HT-29 (cell line): Measurements from ENCODE around the gene PCDH10. TPM values are rescaled to one million over a fixed set of nuclear protein-coding genes. Genes with fewer than 3 reads are reported as not detected.

Experiments used
- DNase-seq: peaks from one replicate; pipeline ENCODE4 v3.0.0-alpha.2; 2015; ENCODE audit warnings: low spot score
- total RNA-seq: library from RNA; depleted of rRNA; stranded (reverse); fragments of >200 nt; shearing (Covaris generic); gene quantifications from 2 replicates; pipeline ENCODE4 v1.2.3, GENCODE V29; 2014

PCDH10 gene
- total RNA-seq, 1 experiment from 2014 or later, result not detected

GRCh38 chr4:133149932-133150471 is 908 bp downstream of the PCDH10 start:
- DNase-seq, result no peak

GRCh38 chr4:133150486-133151340 is 1.6 kb downstream of the PCDH10 start:
- DNase-seq, result no peak

DNA sequence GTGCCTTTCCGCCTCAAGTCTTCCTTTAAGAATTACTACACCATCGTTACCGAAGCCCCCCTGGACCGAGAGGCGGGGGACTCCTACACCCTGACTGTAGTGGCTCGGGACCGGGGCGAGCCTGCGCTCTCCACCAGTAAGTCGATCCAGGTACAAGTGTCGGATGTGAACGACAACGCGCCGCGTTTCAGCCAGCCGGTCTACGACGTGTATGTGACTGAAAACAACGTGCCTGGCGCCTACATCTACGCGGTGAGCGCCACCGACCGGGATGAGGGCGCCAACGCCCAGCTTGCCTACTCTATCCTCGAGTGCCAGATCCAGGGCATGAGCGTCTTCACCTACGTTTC is 2.2 kb downstream of the PCDH10 start:
- DNase-seq, result no peak

- no peak for DNase-seq
Observed at GRCh38 chr4:133151691-133152329, 2.7 kb downstream of the PCDH10 start.

- no peak for DNase-seq
Observed at GRCh38 chr4:133152330-133152821, 3.3 kb downstream of the PCDH10 start.

DNA sequence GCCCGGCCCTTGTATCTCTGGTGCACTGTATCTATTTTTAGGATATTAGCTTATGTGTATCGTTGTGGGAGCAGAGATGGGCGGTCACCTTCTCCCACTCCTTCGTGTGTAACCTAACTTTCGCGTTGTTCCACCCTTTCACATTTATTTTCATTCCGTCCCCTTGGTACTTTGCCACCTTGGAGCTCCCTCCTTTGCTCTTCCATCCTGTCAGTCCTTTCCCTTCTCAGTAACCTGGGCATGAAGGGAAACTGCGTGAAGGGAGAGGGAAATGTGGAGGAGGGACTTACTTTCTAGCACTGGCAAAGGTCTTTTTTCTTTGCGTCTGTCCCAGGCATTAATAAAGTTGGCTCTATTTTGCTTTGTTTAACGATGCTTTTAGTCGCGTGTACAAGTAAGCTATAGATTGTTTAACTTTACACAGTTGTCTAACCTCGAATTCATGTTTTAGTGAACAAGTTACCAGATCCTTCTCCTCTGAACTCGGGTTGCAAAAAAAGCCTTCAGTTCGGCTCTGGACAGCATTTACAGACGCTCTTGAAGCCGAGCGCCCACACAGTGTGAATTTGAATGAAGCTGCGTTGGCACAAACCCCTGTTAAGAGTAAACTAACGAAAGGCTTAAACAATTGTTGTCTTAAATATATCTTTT is 3.9 kb downstream of the PCDH10 start:
- no peak for DNase-seq

DNA sequence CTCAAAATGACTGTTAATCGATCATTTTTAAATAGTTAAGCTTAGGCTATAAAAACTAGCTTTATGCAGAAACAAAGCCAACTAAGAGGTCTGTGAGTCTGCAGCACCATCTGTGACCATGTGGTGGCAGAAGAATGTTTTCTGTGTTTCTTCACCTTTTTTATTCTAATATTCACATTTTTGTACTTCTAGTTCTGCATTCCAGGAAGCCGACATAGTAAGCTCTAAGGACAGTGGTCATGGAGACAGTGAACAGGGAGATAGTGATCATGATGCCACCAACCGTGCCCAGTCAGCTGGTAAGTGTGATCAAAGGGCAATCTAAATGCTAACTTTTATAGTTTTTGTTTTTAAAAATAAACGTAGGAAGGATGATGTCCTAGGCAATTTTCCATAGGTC is 5.6 kb downstream of the PCDH10 start:
- DNase-seq, result peak; percentile 20

GRCh38 chr4:133156096-133156495 is 7.0 kb downstream of the PCDH10 start:
- no peak for DNase-seq

GRCh38 chr4:133156556-133156955 is 7.5 kb downstream of the PCDH10 start:
- no peak for DNase-seq

- DNase-seq, result no peak
Observed at GRCh38 chr4:133157460-133158160, 8.5 kb downstream of the PCDH10 start.

GRCh38 chr4:133160853-133161252 is 11.8 kb downstream of the PCDH10 start:
- no peak for DNase-seq

DNA sequence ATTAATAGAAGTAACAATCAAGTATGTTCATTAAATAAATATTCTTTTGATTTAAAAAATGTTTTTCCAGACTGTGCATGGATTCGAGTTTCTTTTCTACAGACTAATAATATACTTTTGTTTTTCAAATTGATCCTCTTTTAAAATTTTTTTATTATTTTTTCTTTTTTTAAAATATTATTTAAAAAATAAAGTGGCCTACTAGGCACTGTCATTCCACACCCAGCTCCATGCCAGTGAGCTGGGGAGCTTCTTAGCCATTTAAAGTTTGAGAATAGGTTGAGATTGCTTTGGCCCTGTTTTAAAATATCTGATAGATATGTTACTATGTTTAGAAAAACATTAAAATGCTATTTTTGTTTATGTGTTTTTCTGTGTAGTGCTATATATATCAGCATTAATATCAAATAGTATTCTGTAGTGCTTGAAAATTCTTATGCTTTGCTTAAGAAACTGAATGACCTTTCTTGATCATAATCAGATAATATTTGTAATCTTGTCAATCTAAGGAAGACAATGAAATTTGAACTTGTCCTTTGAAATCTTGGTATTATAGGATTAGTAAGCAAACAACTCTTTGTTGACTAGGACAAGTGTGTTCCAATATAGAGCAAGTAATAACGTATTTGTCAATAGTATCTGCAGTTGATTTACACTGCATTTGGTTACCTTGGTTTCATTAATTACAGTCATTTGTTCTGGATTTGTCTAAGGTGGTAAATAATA is 12.6 kb downstream of the PCDH10 start:
- DNase-seq, result no peak

- no peak for DNase-seq
Observed at GRCh38 chr4:133162941-133163340, 13.8 kb downstream of the PCDH10 start.

- no peak for DNase-seq
Observed at GRCh38 chr4:133178956-133179355, 29.9 kb downstream of the PCDH10 start.

GRCh38 chr4:133186210-133186609 is 37.1 kb downstream of the PCDH10 start:
- no peak for DNase-seq

DNA sequence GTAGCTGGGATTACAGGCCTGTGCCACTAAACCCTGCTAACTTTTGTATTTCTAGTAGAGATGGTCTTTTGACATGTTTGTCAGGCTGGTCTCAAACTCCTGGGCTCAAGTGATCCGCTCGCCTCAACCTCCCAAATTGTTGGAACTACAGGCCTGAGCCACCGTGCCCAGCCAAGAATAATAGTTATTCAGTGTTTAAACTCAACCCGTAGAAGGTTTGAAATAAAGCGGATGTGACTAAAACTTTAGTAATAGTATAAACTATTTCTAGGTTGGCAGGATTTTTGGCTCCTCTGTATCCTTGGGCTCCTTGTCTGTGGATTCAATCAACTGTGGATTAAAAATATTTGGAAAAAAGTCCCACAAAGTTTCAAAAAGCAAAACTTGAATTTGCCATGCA is 37.8 kb downstream of the PCDH10 start:
- no peak for DNase-seq

DNA sequence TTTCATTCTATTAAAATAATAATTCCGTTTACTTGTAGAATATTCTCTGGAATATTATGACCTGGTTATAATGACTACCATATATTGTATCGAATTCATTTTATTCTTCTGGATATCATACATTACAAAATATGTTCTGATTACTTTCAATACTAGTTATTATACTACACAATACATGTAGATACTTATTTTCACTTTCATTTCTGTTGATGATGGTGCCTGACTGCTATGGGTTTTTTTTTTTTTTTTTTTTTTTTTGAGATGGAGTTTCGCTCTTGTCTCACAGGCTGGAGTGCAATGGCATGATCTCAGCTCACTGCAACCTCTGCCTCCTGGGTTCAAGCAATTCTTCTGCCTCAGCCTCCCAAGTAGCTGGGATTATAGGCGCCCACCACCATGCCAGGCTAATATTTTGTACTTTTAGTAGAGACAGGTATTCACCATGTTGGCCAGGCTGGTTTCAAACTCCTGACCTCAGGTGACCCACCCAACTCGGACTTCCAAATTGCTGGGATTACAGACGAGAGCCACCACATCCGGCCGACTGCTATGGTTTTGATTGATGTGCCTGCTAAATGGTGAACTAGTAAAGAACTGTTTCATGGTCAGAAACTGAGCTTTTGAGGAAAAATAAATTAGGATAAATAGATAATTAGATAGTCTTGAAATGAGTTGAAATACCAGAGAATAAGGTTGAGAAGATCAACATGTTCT is 39.5 kb downstream of the PCDH10 start:
- DNase-seq, result no peak

DNA sequence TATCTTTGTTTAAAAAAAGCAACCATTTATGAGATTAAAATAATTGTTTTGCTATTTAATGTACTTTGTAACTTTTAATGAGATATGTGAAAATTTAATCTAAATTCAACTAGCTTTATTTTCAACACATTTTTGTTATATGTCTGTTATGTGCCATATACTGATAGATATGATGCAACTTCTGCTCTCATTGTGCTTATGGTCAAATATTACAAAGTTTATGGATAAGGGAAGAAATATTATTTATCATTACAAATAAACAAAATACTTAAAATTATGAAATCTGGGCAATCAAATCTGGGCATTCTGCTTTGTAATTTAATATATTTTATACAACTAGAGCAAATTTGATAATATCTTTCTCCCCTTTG is 40.0 kb downstream of the PCDH10 start:
- no peak for DNase-seq

- no peak for DNase-seq
Observed at GRCh38 chr4:133190098-133190497, 41.0 kb downstream of the PCDH10 start.

GRCh38 chr4:133208694-133209285 is 59.7 kb downstream of the PCDH10 start:
- no peak for DNase-seq
